ENCODE data around the gene LSM2.

GRCh38 chr6:31776485-31776988, 30.2 kb downstream of the LSM2 start:
- TF ChIP-seq CTCF (IDR thresholded peaks at IDR 0.05 in 4 of 5, conservative IDR thresholded peaks at IDR 0.05 in 1 of 5) = no peak
- TF ChIP-seq POLR2A (IDR thresholded peaks at IDR 0.05) = no peak

Measured in gastrocnemius medialis (tissue), 4 donors.